Lower lobe of right lung (tissue), 2 donors: ENCODE results near the gene RPL10A. TPM values are rescaled to one million over a fixed set of nuclear protein-coding genes. Genes with fewer than 3 reads are reported as not detected.
A peak's percentile ranks its signal among the peaks of the same experiment; 100 is the strongest.
"Not testable (repeated sequence)": the region's sequence is repeated elsewhere in the genome, so short reads cannot be mapped to it uniquely, and the experiment has no call there.

Experiments
- ATAC-seq, 2 donors: fragments of 200-7000 bp; cut with Tn5 transposase; one replicate each; pipeline ENCODE4 v1.9.1; 2020 to 2022; ENCODE audit warnings: mild to moderate bottlenecking in 2 of 2, moderate library complexity in 2 of 2
- DNase-seq: peaks from one replicate; pipeline ENCODE4 v3.0.0-alpha.2; 2020
- H3K27ac ChIP-seq: fragments of 200-600 bp; one replicate; pipeline ENCODE4 v1.8.0; 2022
- H3K27me3 ChIP-seq: fragments of 200-600 bp; one replicate; pipeline ENCODE4 v1.8.0; 2022; ENCODE audit warnings: low read depth
- H3K36me3 ChIP-seq: fragments of 200-600 bp; one replicate; pipeline ENCODE4 v1.8.0; 2022; ENCODE audit warnings: mild to moderate bottlenecking
- H3K4me1 ChIP-seq: fragments of 200-600 bp; one replicate; pipeline ENCODE4 v1.8.0; 2022
- H3K4me3 ChIP-seq: fragments of 200-600 bp; one replicate; pipeline ENCODE4 v1.8.0; 2022; ENCODE audit warnings: mild to moderate bottlenecking
- H3K9me3 ChIP-seq: fragments of 200-600 bp; one replicate; pipeline ENCODE4 v1.8.0; 2022
- CTCF ChIP-seq: fragments of 200-600 bp; IDR thresholded peaks from one replicate; pipeline ENCODE4 v1.8.0; 2022; ENCODE audit warnings: antibody characterized with exemption, mild to moderate bottlenecking
- intact Hi-C: fragments of 100-400 bp; cut with DNase I; formaldehyde crosslinking; loops from one replicate; pipeline ENCODE4 v1.11.0; 2022
- total RNA-seq: library from RNA; stranded (reverse); fragmentation: NEBNext Ultra II Directional; extraction: Animal tissue kit (Norgen Biotek cat#: 25700); gene quantifications from one replicate; pipeline ENCODE4 v1.2.1, GENCODE V29; 2021
- donor health status: DM: no; HTN: yes; CAD: no; lungs with severe emphysema.

RPL10A gene
- total RNA-seq, 1 donor from 2014 or later: 1,025 TPM

GRCh38 chr6:35510916-35511561 is 42.8 kb downstream of the RPL10A start:
- no peak for DNase-seq
- intact Hi-C loops: no loop called here
- no peaks in the 10 kb centered on the region for H3K9me3 ChIP-seq
- no peak for TF ChIP-seq CTCF
- ATAC-seq: no peak
- peaks cover 32% of the 10 kb centered on the region for H3K27me3 ChIP-seq
- H3K36me3 ChIP-seq: no peaks in the 10 kb centered on the region
- no peaks in the 10 kb centered on the region for H3K4me1 ChIP-seq
- no peak overlapping the region for H3K4me3 ChIP-seq
- no peak overlapping the region for H3K27ac ChIP-seq

GRCh38 chr6:35511562-35511941 is 43.4 kb downstream of the RPL10A start:
- Histone ChIP-seq H3K27me3 (peaks cover 30% of the 10 kb centered on the region), H3K27ac (no peak overlapping the region), H3K4me3 (no peak overlapping the region), H3K9me3 (no peaks in the 10 kb centered on the region), H3K36me3 (no peaks in the 10 kb centered on the region), H3K4me1 (no peaks in the 10 kb centered on the region)
- TF ChIP-seq CTCF: no peak
- no peak for DNase-seq
- intact Hi-C loops: no loop called here
- ATAC-seq: peak in 1 of 2 donors; percentile 23

GRCh38 chr6:35512006-35512405 is 43.8 kb downstream of the RPL10A start:
- DNase-seq (no peak), ATAC-seq (no peak)
- no peak for TF ChIP-seq CTCF
- H3K4me3 ChIP-seq: no peak overlapping the region
- intact Hi-C loops: no loop called here
- H3K9me3 ChIP-seq: no peaks in the 10 kb centered on the region
- no peak overlapping the region for H3K27ac ChIP-seq
- no peaks in the 10 kb centered on the region for H3K36me3 ChIP-seq
- H3K27me3 ChIP-seq: peaks cover 30% of the 10 kb centered on the region
- no peaks in the 10 kb centered on the region for H3K4me1 ChIP-seq

GRCh38 chr6:35512740-35513139 is 44.5 kb downstream of the RPL10A start, which contains the start of gene TULP1:
Gene TULP1, minus strand, starts transcription at chr6:35512896. Its CDS starts 38 bp downstream, at chr6:35512858.
- Histone ChIP-seq H3K36me3 (no peaks in the 10 kb centered on the region), H3K9me3 (no peaks in the 10 kb centered on the region), H3K27ac (no peak within 1 kb of the TSS), H3K4me1 (no peaks in the 10 kb centered on the region), H3K27me3 (peaks cover 30% of the 10 kb centered on the region), H3K4me3 (no peak within 1 kb of the TSS)
- intact Hi-C loops: no loop called here
- DNase-seq (no peak), ATAC-seq (no peak)
- TF ChIP-seq CTCF: no peak

- no peaks in the 10 kb centered on the region for H3K36me3 ChIP-seq
- no peaks in the 10 kb centered on the region for H3K9me3 ChIP-seq
- no peak overlapping the region for H3K27ac ChIP-seq
- no peak for TF ChIP-seq CTCF
- DNase-seq (no peak), ATAC-seq (no peak)
- peaks cover 26% of the 10 kb centered on the region for H3K27me3 ChIP-seq
- intact Hi-C loops: no loop called here
- no peaks in the 10 kb centered on the region for H3K4me1 ChIP-seq
- H3K4me3 ChIP-seq: no peak overlapping the region
Measured at GRCh38 chr6:35514587-35514986, 46.4 kb downstream of the RPL10A start.

GRCh38 chr6:35515939-35516338 is 47.7 kb downstream of the RPL10A start:
- H3K27me3 ChIP-seq: peaks cover 14% of the 10 kb centered on the region
- H3K4me3 ChIP-seq, H3K36me3 ChIP-seq, DNase-seq, H3K9me3 ChIP-seq, ATAC-seq, H3K27ac ChIP-seq, intact Hi-C loops, H3K4me1 ChIP-seq: not testable (repeated sequence)
